Left ventricle myocardium superior (tissue), 1 donor: Measurements from ENCODE around the gene CSHL1. TPM values are rescaled to one million over a fixed set of nuclear protein-coding genes. Genes with fewer than 3 reads are reported as not detected.

Experiments used
- ATAC-seq: fragments of 200-7000 bp; cut with Tn5 transposase; one replicate; pipeline ENCODE4 v1.9.1; 2020; ENCODE audit warnings: mild to moderate bottlenecking, moderate library complexity
- DNase-seq: peaks from one replicate; pipeline ENCODE4 v3.0.0-alpha.2; 2020
- intact Hi-C: fragments of 100-400 bp; cut with micrococcal nuclease; formaldehyde crosslinking; loops from one replicate; pipeline ENCODE4 v1.11.0; 2022
- total RNA-seq: library from RNA; stranded (reverse); fragmentation: NEBNext Ultra II Directional; extraction: Animal tissue kit (Norgen Biotek cat#: 25700); gene quantifications from one replicate; pipeline ENCODE4 v1.2.1, GENCODE V29; 2021
- donor health status: DM: no; HTN: yes; CAD: no; lungs with severe emphysema.

The CSHL1 gene
- total RNA-seq, 1 donor from 2014 or later = not detected

DNA sequence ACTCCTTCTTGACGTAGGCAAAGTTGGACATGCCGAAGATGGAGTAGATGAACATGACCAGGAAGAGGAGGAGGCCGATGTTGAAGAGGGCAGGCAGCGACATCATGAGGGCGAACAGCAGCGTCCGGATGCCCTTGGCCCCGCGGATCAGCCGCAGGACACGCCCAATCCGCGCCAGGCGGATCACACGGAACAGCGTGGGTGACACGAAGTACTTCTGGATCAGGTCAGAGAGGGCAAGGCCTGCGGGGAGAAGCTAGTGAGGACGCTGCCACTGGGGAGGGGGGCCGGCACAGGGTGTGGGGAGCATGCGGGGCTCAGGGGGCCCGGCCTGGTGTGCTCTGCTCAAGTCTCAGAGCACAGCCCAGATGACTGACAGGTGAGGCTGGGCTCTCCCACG, 30.7 kb upstream of the CSHL1 start:
- intact Hi-C loops = no loop called here
- ATAC-seq = no peak
- no peak for DNase-seq

- ATAC-seq = no peak
- intact Hi-C loops = no loop called here
- DNase-seq = no peak
Observed at GRCh38 chr17:63941162-63941561, 30.1 kb upstream of the CSHL1 start.

DNA sequence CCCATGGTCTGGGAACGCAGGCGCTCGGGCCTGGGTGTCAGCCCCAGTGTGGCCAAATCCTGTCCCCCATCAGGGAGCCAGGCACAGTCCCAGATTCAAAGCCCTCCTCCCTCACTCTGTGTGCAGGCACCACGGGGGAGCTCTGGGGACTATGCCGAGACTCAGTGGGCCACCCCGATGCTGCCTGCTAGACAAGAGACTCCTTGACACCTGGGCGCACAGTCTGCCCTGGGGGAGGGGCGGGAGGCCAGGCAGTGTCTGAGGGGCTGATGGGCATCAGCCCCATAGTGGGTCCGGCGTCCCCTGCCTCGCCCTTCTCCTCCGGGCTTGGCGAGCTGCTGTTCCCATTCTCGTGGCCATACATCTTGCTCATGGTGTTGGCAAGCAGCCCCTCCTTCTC, 29.5 kb upstream of the CSHL1 start:
- no peak for ATAC-seq
- DNase-seq = no peak
- intact Hi-C loops = no loop called here

- intact Hi-C loops = no loop called here
- no peak for ATAC-seq
- DNase-seq = no peak
Observed at GRCh38 chr17:63939884-63940283, 28.8 kb upstream of the CSHL1 start.

DNA sequence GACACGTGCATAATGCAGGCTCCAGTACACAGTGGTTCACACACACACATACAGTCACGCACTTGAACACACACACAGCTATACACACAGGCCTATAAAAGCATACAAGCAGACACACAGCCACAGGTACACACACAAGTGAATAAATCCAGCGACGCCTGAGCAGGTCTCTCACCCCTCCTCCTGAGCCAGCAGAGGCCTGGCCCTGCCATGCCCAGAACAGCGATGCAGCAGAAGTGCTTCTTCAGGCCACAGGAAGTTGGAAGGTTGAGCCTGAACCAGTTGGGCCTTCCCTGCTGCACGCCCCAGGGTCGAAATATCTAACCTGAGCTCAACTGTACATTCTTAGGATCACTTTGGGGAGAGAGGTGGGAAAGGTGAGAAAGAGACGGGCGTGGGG, 28.3 kb upstream of the CSHL1 start:
- DNase-seq (no peak), ATAC-seq (no peak)
- intact Hi-C loops = no loop called here

GRCh38 chr17:63937920-63938319, 26.9 kb upstream of the CSHL1 start:
- intact Hi-C loops = no loop called here
- DNase-seq = no peak
- ATAC-seq = no peak

DNA sequence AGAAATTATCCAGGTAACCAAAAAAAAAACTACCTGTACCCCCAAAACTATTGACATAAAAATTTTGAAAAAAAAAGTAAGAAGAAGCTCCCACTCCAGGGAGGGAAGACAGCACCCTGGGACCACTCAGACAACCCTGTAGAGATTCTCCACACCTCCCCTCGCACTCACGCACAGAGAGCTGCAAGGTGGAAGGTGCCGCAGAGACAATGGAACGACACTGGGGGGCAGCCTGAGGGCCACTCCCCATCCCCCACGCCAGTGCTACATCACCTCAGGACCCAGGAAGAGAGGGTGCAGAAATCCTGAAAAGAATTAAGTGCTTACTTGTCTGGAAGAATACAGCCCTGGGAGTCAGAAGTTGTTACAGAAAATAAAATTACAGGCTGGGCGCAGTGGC, 26.3 kb upstream of the CSHL1 start:
- intact Hi-C loops = no loop called here
- no peak for ATAC-seq
- no peak for DNase-seq

DNA sequence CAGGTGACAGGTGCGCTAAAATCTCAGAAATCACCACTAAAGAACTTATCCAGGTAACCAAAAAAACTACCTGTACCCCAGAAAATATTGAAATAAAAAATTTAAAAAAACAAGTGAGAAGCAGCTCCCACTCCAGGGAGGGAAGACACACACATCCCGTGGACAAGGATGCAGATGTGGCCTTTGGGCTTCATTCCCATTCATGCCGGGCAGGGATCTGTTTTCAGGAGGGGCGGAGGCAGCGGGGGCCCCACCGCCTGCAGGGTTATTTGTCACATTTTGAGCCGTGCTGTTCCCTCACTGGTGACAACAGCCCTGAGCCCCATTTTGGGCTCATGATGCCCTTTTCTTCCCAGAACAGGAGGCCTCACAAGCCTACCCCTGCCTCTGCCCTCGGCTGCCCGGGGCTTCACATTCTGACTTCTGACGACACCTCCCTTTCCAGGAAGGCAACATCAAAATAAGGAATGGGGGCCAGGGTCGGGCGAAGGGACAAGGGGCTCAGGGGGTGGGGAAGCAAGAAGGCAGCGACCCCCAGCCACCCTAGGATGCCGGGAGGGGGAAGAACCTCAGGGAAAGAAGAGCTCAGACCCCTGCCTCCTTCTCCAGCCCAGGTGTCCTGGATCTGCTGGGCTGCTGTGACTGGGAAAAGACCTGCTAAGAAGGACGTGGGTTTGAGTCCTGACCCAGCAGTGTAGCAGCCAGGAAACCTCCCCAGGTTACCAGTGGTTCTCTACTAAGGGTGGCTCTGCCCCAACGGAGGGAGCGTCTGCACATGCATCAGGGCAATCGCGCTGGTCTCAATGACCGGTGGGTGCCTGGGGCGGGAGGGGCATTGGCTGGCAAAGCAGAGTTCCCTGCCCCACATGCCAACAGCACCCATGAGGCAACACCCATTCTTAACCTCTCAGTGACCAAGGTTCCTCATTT, 23.4 kb upstream of the CSHL1 start:
- no peak for DNase-seq
- no peak for ATAC-seq
- intact Hi-C loops = no loop called here

- no peak for DNase-seq
- no peak for ATAC-seq
- intact Hi-C loops = no loop called here
Observed at GRCh38 chr17:63933598-63933997, 22.5 kb upstream of the CSHL1 start.

DNA sequence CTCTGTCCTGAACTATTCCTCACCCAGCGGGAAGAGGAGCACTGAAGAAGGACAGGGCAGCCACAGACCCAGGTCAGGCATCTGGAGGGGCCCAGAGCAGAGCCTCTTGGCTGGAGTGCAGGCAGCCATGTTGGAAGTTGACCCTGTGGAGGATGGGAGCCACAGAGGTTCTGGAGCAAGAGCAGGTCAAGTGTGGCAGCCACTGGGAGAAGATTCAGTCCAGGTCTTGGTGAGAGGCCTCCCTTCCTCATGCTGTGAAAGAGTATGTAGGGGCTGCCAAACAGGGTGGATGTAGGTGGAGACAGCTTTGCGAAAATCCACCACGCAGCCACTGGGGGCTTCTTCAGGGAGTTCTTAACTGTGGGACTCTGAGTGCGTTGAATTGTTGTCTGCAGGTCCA, 21.7 kb upstream of the CSHL1 start:
- intact Hi-C loops = no loop called here
- ATAC-seq = no peak
- no peak for DNase-seq

- intact Hi-C loops = no loop called here
- no peak for DNase-seq
- peak; percentile 18 for ATAC-seq
Observed at GRCh38 chr17:63931981-63932561, 21.0 kb upstream of the CSHL1 start, which contains the start of gene CD79B. Gene CD79B (minus strand): TSS chr17:63932331. CDS start chr17:63932261, 70 bp downstream.

DNA sequence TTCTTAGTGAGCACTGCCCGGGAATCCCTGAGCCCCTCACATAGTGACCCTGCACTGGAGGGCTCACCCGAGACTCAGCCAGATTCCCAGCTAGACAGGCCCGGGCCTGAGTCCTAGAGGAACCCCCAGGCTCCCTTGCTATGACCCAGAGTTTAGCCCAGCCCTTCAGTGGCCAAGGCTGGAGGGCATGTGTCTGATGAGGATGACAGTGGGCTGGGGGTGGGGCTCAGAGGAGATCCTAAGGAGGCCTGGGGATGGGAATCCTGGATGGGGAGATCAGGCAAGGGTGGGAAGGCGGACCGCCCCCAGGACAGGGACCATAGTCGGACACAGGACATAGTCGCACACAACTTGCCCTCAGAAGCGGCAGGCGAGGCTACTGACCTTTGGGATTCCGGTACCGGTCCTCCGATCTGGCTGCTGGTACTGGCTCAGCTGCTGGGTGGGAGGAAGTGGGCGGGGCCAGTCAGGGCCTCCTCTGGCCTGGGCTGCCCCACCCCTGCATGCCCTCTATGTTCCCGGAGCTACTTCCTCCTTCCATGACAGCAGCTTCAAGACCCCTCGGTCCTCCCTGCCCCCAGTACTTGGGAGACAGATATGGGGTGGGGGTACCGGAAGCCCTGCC, 20.0 kb upstream of the CSHL1 start:
- intact Hi-C loops = no loop called here
- peak; percentile 82 for DNase-seq
- ATAC-seq = peak; percentile 86

GRCh38 chr17:63929860-63930766, 19.1 kb upstream of the CSHL1 start:
- DNase-seq (no peak), ATAC-seq (peak; percentile 51)
- intact Hi-C loops = no loop called here

DNA sequence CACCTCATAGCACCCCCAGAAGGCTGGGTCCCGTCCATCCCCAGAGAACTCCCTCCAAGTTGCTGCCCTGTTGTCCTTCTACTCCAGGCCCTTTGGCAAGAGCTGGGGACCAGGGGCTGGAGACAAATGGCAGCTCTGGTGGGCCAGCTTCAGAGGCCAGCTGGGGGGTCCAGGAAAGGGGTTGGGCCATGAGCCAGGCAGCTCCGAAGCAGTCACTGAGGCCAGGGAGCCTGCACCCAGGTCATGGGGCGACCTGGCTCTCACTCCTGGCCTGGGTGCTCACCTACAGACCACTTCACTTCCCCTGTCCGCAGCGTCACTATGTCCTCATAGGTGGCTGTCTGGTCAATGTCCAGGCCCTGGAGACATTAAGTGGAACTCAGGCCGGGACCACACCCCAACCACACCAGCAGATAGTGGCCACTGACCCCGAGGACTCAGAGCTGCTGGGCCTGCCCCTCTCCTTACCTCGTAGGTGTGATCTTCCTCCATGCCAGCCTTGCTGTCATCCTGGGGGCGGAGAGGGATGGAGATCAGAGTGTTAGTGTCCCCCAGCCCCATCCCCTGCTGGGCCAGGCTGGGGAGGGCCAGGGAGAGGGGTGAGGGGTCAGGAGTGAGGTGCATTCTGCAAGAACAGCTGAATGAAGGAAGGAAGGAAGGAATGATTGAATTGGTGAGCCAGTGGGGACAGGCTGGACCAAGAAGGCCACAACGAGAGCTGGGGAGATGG, 18.1 kb upstream of the CSHL1 start:
- intact Hi-C loops = no loop called here
- no peak for ATAC-seq

GRCh38 chr17:63928172-63928666, 17.2 kb upstream of the CSHL1 start:
- intact Hi-C loops = no loop called here

More for the DNA sequence above, 18.1 kb upstream of the CSHL1 start:
- no peak for DNase-seq

DNA sequence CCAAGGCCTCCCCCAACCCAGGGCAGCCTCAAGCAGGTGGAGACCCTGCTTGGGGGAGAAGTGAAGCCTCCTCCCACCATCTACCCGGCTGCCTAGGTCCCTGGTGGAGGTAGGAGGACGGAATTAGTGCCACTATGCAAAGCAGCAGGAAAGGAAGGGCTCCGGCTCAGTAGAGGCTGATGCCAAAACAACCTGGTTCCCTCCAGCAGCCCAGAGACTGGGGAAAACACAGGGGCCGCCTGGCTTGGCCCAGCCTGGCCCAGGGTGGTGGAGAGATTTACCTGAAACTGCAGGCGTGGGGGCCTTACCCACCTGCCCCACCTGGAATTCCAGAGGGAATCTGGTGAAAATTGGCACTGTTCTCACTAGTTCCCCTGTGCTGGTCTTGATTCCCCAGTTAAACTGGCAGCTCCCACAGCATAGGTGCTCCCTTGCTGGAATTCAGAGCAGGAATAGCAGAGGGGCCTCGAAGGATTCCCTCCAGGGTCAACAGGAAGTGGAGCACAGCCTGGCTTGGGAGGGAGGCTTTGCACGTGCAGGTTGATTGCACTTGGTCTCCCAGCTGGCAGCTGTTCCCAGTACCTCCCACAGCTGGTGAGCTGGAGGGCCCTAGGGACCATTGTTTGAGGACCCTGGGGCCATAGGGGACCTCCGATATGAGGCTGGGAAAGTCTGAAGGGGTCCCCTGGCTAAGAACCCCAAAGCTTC, 16.6 kb upstream of the CSHL1 start:
- DNase-seq (peak; percentile 7), ATAC-seq (no peak)
- intact Hi-C loops = no loop called here

More at GRCh38 chr17:63928172-63928666, 17.2 kb upstream of the CSHL1 start:
- ATAC-seq (no peak), DNase-seq (no peak)

DNA sequence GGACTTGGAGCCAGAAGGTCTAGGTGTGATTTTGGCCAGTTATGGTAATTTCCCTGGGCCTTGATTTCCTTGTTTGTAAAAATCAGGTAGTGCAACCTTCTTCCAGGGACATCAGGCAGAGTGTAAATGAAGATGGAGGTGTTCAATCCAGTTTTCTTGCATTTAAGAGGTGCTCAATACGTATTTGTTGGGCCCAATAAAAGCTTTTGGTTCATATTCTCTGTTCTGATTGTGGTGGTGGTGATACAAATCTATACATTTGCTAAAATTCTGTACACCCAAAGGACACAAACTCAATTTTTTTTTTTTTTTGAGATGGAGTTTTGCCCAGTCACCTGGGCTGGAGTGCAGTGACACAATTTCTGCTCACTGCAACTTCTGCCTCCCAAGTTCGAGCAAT, 15.1 kb upstream of the CSHL1 start:
- DNase-seq (no peak), ATAC-seq (no peak)
- intact Hi-C loops = no loop called here

- DNase-seq = peak; percentile 12
- intact Hi-C loops = no loop called here
- ATAC-seq = no peak
Observed at GRCh38 chr17:63925615-63926014, 14.6 kb upstream of the CSHL1 start.
